Stimulated activated CD8-positive, alpha-beta memory T cell treated with anti-CD3 and anti-CD28 coated beads, Interleukin-2, amount 100 ng/mL, for 48 hours (primary cell): ENCODE data around the gene DNAH1.
"Not testable (repeated sequence)": the region's sequence is repeated elsewhere in the genome, so short reads cannot be mapped to it uniquely, and the experiment has no call there.

Experiments
- DNase-seq, 2 donors: peaks; one replicate each; pipeline ENCODE4 v3.0.0-alpha.2; 2020; ENCODE audit warnings: low read depth in 2 of 2

Gene DNAH1

GRCh38 chr3:52333869-52334557, 17.9 kb downstream of the DNAH1 start:
- DNase-seq: no peak

- DNase-seq: not testable (repeated sequence)
Observed at GRCh38 chr3:52338131-52338530, 22.0 kb downstream of the DNAH1 start.

- DNase-seq: no peak
Observed at GRCh38 chr3:52339612-52340011, 23.5 kb downstream of the DNAH1 start.

- no peak for DNase-seq
Observed at GRCh38 chr3:52341123-52341522, 25.0 kb downstream of the DNAH1 start.

- no peak for DNase-seq
Observed at GRCh38 chr3:52343946-52344600, 28.0 kb downstream of the DNAH1 start.

GRCh38 chr3:52345521-52346109, 29.5 kb downstream of the DNAH1 start:
- no peak for DNase-seq

GRCh38 chr3:52346623-52347530, 30.8 kb downstream of the DNAH1 start:
- DNase-seq: no peak

- no peak for DNase-seq
Observed at GRCh38 chr3:52347716-52348635, 31.9 kb downstream of the DNAH1 start.

GRCh38 chr3:52349131-52349530, 33.0 kb downstream of the DNAH1 start:
- DNase-seq: no peak

- DNase-seq: no peak
Observed at GRCh38 chr3:52349611-52350395, 33.7 kb downstream of the DNAH1 start.

GRCh38 chr3:52350416-52350815, 34.3 kb downstream of the DNAH1 start:
- no peak for DNase-seq

GRCh38 chr3:52350981-52351761, 35.1 kb downstream of the DNAH1 start:
- no peak for DNase-seq

GRCh38 chr3:52351762-52352368, 35.7 kb downstream of the DNAH1 start:
- DNase-seq: no peak

GRCh38 chr3:52352566-52352965, 36.4 kb downstream of the DNAH1 start:
- DNase-seq: no peak

- no peak for DNase-seq
Observed at GRCh38 chr3:52353291-52353855, 37.3 kb downstream of the DNAH1 start.

GRCh38 chr3:52354676-52355075, 38.6 kb downstream of the DNAH1 start:
- DNase-seq: no peak

GRCh38 chr3:52355526-52355925, 39.4 kb downstream of the DNAH1 start:
- no peak for DNase-seq

- no peak for DNase-seq
Observed at GRCh38 chr3:52356126-52356525, 40.0 kb downstream of the DNAH1 start.
